GM18505 (cell line): Measurements from ENCODE around the gene KIF19.

Experiments used
- ATAC-seq: cut with Tn5 transposase; IDR thresholded peaks from one replicate; pipeline ENCODE4 v1.9.1; 2021; ENCODE audit not compliant: unreplicated experiment
- POLR2A ChIP-seq: IDR thresholded peaks from 4 replicates; pipeline ENCODE4 v1.6.1; 2011; ENCODE audit warnings: borderline replicate concordance; ENCODE audit not compliant: insufficient read depth, insufficient read length; ENCODE audit errors: extremely low read depth

The KIF19 gene

DNA sequence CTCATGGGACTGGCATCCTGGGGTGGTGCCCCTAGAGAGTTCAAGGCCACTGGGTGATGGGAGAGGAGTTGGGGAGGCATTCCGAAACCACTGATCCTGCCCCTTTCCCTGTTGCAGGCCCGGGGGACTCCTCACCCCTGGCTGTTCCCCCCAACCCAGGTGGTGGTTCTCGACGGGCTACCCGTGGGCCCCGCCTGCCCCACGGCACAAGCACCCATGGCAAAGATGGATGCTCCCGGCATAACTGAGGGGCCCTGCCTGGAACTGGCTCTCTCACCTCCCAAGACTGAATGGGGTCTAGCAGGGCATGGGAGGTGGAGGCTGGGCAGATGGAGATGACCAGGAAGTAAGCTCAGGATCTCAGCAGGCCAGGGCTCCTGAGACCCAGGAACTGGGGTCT lies 29.0 kb downstream of the KIF19 start:
- no peak for ATAC-seq
- no peak for TF ChIP-seq POLR2A

DNA sequence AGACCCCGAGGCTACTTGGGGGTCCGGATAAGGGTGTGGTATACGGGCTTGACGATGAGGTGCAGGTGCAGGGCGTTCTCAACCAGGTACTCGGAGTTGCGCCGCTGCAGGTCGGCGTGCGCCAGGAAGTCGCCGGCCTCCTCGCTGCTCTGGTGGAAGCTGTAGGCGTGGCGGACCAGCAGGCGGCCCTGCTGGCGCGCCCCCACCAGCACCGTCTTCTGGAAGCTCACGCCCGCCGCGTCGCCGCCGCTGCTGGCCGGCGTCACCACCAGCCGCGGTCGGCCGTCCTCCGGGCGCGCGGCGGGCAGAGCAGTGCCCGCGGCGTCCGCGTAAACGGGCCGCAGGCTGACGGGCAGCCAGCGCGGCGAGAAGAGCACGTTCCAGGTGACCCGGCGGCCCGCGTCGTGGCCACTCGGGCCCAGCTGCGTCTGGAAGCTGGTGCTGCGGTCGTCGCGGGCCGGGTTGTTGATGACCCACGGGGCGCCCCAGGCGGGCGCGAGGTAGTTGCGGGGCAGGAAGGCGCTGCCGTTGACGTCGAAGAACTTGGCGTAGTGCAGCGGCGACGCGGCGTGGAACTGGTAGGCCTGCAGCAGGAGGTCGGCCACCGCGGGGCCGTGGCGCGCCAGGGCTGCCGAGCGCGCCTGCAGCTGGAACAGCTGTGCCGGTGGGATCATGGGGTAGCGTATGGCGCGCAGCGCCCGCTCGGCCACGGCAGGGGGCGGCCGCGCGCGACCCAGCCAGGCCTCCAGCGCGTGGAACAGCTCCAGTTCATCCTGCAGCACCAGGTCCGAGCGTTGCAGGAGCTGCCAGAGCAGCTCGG lies 30.8 kb downstream of the KIF19 start:
- TF ChIP-seq POLR2A, result no peak
- no peak for ATAC-seq

GRCh38 chr17:74357466-74357809 lies 31.4 kb downstream of the KIF19 start:
- no peak for TF ChIP-seq POLR2A
- no peak for ATAC-seq

DNA sequence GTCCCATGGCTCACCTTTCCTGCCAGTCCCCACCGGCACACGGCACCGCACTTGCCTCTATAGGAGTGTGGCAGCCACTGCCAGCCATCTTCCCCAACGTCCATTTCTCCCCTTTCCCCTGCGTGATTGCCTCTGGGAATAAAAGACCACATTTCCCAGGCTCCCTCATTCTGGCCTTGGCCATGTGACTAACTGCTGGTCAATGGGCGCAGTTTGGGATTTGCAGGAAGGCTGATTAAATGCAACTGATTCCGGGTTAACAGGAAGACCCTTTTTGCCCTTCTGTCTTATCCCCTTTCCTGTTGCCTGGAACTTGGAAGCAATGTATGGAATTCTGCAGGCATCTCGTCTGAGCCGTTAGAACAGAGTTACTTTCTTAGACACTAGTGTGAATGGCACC lies 32.7 kb downstream of the KIF19 start:
- no peak for TF ChIP-seq POLR2A
- ATAC-seq, result no peak

DNA sequence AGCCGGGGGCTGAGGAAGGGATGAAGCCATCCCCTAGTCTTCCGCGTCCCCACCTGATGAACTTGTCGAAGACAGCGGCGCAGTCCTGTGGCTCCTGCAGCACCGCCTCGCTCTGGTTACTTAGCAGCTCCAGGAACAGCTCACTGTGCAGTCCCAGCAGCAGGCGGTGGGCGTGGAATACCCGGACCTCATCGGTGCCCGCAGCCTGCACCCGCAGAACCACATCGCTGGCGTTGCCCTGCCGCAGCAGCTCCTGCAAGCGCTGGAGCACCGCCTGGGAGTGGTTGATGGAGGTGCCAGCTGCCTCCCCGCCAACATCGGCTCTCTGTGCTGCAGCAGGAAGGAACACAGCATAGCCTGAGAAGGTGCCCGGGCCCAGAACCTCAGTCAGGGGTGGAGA lies 33.9 kb downstream of the KIF19 start:
- no peak for ATAC-seq
- no peak for TF ChIP-seq POLR2A

DNA sequence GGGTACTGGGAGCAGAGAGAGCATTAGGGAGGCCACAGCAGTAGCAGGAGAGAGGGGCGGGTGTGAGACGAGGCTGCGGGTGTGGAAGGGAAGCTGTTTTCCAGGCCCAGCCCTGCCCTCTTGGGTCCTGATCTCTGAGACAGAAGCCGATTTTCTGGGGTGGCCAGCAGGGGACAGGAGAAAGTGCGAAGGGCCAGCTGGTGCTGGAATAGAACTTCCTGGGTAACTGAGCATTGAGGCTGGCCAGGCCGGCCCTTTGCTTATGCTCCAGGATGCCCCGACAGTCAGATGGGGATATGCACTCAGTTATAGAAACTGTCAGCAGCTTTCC lies 34.8 kb downstream of the KIF19 start:
- TF ChIP-seq POLR2A, result no peak
- ATAC-seq, result no peak

- no peak for TF ChIP-seq POLR2A
Measured at GRCh38 chr17:74361230-74362068, 35.4 kb downstream of the KIF19 start, which contains the start of gene BTBD17. TSS of gene BTBD17 (minus strand) at chr17:74361868. CDS start at chr17:74361819, 49 bp downstream.

DNA sequence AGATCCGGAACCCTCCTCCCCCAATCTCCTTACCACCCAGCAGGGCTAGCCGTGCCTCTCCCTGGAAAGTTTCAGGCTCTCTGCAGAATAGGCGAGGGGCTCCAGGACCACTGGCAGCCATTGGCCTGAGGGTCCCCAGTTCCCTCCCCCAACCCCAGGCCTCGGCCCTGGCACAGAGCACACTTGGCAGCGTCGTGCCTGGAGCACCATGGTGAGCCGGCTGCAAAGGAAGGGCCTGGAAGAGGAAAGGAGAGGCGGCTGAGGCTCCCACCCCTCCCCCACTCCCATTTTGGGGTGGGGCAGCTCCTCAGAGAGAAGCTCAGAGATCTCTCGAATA lies 36.0 kb downstream of the KIF19 start:
- no peak for ATAC-seq
- no peak for TF ChIP-seq POLR2A

More at GRCh38 chr17:74361230-74362068, 35.4 kb downstream of the KIF19 start, which contains the start of gene BTBD17:
- ATAC-seq, result no peak

- no peak for TF ChIP-seq POLR2A
- no peak for ATAC-seq
Measured at GRCh38 chr17:74362810-74363498, 36.9 kb downstream of the KIF19 start.

DNA sequence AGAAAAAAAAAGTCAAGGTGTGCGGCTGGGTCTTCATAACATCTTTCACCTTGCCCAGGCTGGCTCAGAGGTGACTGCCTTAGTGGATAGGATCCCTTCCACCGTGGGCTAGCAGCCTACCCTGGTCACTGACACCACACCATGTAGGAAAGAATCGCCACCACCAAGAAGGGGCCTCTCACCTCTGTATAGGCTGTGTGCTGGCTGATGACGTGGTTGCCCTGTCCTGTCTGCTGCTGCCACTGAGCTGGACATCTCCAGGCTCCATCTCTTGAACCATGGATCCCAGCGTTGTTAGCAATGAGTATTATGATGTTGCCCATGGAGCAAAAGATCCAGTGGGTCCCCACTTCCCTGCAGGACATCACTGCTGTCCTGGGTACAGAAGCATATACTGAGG lies 41.2 kb downstream of the KIF19 start, which contains the start of gene GPR142:
Gene GPR142 (plus strand): TSS at position 301 of the 400 bp plus-strand sequence. CDS start 2,035 bp downstream, outside the sequence.
- no peak for ATAC-seq
- TF ChIP-seq POLR2A, result no peak

- ATAC-seq, result no peak
- TF ChIP-seq POLR2A, result no peak
Measured at GRCh38 chr17:74368341-74369081, 42.5 kb downstream of the KIF19 start.

DNA sequence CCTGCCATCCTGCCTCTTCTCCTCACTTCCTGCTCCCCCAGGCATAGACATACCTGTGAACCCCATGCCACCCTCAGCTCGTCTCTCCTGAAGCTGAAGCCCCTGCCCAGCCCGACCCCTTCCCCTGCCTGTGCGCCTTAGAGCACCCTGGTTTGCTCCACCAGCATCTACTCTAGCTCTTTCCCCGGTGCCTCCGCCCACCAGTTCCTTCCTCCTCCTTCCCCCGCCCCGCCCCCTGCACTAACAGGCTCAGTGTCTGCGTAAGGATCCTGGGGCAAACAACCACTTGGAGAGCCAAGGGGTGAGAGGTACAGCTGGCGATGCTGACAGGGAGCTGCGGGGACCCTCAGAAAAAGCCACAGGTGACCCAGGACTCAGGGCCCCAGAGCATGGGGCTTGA lies 43.2 kb downstream of the KIF19 start:
- no peak for ATAC-seq
- TF ChIP-seq POLR2A, result no peak
